Measurements from ENCODE around the gene SMIM23. TPM values are rescaled to one million over a fixed set of nuclear protein-coding genes. Genes with fewer than 3 reads are reported as not detected.
"Not testable (repeated sequence)": the region's sequence is repeated elsewhere in the genome, so short reads cannot be mapped to it uniquely, and the experiment has no call there.

Gene SMIM23
- total RNA-seq, 1 donor: not detected

DNA sequence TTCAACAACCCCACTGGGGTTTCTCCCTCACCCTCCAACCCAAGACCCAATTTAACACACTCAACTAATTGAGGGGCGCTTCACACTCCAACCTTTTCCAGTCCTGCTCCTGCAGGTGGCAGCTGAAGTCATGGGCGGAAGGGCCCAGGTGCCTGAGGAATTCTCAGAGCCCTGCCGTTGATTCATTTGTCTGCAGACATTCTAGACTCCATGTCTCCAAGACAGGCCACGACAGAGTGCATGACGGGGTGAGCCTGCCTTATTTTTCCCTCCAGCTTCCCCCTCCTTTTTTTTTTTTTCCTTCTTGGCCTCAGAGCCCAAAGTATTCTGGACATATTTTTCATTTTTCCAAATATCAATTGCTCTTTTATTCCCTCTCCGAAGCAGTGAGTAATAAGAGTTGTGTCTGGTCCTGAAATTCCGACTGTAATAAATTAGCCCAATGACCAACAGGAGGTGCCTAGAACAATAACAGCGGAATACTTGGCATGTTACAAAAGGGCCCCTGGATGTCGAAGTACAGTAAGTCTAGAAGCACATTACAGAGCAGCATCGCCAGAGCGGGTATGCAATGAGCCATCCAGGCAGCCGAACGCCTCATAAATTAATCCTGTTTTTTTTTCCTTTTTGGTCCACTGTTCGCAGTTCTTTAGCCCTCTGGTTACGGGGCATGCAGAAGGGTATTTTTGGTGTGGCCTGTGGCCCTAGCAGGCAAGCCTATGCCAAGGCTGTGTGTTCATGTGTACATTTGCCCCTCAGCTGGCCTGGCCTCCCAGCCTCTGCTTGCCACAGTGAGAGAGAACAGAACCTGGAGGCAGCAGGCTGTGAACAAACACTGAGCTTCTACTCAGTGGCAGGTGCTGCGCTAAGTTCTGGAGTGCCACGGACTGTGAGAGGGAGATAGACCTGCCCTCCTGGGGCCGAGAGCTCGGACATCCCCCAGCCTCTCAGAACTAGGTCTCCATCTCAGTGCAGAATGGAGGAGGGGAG, 8.6 kb upstream of the SMIM23 start:
- no peak for DNase-seq (ENCODE audit: low read depth)
- no peak overlapping the region for H3K4me3 ChIP-seq (ENCODE audit: low read depth, low read length)
- TF ChIP-seq, protein P1, sequence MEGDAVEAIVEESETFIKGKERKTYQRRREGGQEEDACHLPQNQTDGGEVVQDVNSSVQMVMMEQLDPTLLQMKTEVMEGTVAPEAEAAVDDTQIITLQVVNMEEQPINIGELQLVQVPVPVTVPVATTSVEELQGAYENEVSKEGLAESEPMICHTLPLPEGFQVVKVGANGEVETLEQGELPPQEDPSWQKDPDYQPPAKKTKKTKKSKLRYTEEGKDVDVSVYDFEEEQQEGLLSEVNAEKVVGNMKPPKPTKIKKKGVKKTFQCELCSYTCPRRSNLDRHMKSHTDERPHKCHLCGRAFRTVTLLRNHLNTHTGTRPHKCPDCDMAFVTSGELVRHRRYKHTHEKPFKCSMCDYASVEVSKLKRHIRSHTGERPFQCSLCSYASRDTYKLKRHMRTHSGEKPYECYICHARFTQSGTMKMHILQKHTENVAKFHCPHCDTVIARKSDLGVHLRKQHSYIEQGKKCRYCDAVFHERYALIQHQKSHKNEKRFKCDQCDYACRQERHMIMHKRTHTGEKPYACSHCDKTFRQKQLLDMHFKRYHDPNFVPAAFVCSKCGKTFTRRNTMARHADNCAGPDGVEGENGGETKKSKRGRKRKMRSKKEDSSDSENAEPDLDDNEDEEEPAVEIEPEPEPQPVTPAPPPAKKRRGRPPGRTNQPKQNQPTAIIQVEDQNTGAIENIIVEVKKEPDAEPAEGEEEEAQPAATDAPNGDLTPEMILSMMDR (IDR thresholded peaks at IDR 0.05; ENCODE audit: insufficient read depth, low read depth, low read length): no peak

DNA sequence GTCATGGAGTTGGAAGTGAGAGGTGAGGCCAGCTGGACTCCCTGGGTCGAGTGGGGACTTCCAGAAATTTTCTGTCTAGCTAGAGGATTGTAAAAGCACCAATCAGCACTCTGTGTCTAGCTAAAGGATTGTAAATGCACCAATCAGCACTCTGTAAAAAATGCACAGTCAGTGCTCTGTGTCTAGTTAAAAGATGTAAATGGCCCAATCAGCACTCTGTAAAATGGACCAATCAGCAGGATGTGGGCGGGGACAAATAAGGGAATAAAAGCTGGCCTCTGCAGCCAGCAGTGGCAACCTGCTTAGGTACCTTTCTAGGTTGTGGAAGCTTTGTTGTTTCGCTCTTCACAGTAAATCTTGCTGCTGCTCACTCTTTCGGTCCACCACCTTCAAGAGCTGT, 3.9 kb upstream of the SMIM23 start:
- not testable (repeated sequence) for DNase-seq (ENCODE audit: low read depth); H3K4me3 ChIP-seq (ENCODE audit: low read depth, low read length)

DNA sequence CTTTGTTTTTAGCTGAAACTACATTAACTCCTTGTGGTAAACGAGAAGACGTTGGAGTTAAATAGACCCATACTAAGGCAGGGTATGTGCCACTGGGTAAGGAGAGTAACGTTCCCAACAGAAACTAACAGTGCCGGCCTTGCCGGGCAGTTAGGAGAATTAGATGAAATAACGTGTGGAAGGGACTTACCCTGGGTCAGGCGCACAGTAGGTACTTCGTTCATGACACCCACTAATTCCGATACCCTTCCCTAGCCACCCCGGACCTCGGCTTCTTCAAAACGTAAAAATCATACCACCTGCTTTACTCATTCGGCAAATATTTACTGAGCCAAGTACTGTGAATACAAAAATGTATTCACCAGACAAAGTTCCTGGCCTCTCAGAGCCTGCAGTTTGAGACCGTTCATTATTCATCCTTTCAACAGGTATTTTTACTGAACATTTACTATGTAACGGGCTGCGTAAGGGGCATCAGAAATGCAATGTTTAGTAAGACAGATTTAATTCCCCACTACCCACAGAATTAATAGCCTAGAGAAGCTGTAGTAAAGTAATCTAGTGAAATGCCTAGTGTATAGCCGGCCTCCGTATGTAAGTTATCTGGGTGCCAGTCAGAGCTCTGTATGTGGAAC, 3.2 kb upstream of the SMIM23 start:
- H3K4me3 ChIP-seq (ENCODE audit: low read depth, low read length): no peak overlapping the region
- no peak for DNase-seq (ENCODE audit: low read depth)
- TF ChIP-seq, protein P1 (IDR thresholded peaks at IDR 0.05; ENCODE audit: insufficient read depth, low read depth, low read length): no peak

DNA sequence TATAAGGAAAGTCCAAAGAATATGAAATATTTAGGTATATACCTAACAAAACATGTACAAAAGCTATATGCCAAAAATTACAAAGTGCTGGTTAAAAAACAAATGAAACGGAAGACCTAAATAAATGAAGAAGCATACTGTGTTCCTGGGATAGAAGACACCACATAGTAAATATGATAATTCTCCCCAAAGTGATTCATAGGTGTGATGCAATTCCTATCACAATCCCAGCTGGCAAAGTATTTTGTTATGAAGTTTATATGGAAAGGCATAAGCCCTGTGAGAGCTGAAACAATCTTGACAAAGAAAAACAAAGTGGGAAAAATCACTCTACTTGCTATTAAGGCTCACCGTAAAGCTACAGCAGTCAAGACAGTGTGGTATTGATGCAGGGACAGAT, 2.6 kb upstream of the SMIM23 start:
- TF ChIP-seq, protein P1 (IDR thresholded peaks at IDR 0.05; ENCODE audit: insufficient read depth, low read depth, low read length): no peak
- DNase-seq (ENCODE audit: low read depth): peak; percentile 68
- H3K4me3 ChIP-seq (ENCODE audit: low read depth, low read length): no peak overlapping the region

DNA sequence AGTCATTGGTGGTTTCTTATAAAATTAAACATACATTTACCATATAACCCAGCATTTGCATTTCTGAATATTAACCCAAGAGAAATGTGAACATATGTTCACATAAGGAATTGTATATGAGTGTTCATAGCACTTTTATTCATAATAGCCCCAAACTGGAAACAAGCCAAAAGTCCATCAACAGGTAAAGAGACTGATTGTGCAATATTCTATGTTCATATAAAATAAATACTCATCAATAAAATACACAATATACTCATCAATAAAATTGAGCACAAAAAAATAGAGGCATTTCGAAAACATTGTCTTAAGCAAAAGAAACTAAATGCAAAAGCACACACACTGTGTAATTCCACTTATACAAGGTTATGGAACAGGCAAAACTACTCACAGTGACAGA, 3.7 kb downstream of the SMIM23 start:
- no peak overlapping the region for H3K4me3 ChIP-seq (ENCODE audit: low read depth, low read length)
- DNase-seq (ENCODE audit: low read depth): no peak
- TF ChIP-seq, protein P1 (IDR thresholded peaks at IDR 0.05; ENCODE audit: insufficient read depth, low read depth, low read length): no peak

DNA sequence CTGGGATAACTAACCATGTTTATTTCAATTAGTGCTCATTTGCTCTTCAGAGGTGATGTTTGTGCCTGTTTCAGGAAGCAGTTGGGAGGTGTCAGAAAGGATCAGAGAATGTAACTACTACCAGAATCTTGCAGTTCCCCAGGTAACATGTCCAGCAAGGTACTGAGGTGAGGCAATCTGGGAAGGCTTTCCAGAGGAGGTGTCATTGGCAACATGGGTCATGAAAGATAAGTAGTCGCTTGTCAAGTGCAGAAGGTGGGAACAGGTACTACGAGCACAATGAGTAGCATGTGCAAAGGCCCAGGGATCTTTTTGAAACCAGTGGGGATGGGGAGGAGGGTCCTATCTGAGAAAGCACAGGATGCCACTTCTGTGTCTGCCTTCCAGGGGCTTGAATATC, 4.8 kb downstream of the SMIM23 start:
- no peak overlapping the region for H3K4me3 ChIP-seq (ENCODE audit: low read depth, low read length)
- TF ChIP-seq, protein P1 (IDR thresholded peaks at IDR 0.05; ENCODE audit: insufficient read depth, low read depth, low read length): no peak
- no peak for DNase-seq (ENCODE audit: low read depth)

DNA sequence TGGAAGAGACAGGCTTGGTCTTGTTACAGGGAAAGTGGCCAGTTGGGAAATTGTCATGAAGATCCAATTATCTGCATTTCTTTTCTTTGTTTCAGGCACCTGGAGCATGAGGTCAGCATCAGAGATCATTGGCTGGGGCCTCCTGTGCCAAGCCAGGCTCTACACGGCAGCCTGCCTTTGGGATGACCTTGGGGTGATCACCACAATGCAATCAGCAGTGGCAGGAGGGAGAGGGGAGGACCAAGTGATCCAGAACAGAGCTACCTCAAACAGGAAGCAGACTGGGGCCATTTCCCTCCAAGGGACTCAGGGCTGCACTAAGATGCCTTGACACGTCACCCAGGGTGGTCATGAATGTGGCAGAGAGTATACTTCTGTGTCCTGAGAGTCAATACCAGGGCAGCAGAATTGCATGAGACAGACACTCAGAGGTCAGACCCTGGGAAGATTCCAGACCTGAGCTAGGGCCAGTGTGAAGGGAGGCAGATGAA, 8.9 kb downstream of the SMIM23 start:
- H3K4me3 ChIP-seq (ENCODE audit: low read depth, low read length): no peak overlapping the region
- no peak for DNase-seq (ENCODE audit: low read depth)
- TF ChIP-seq, protein P1 (IDR thresholded peaks at IDR 0.05; ENCODE audit: insufficient read depth, low read depth, low read length): no peak

Data from fibroblast of villous mesenchyme (primary cell).